ENCODE results near the gene CLDN9. TPM values are rescaled to one million over a fixed set of nuclear protein-coding genes. Genes with fewer than 3 reads are reported as not detected.

CLDN9 gene
- total RNA-seq, 1 donor from 2014 or later = 3.5 TPM

DNA sequence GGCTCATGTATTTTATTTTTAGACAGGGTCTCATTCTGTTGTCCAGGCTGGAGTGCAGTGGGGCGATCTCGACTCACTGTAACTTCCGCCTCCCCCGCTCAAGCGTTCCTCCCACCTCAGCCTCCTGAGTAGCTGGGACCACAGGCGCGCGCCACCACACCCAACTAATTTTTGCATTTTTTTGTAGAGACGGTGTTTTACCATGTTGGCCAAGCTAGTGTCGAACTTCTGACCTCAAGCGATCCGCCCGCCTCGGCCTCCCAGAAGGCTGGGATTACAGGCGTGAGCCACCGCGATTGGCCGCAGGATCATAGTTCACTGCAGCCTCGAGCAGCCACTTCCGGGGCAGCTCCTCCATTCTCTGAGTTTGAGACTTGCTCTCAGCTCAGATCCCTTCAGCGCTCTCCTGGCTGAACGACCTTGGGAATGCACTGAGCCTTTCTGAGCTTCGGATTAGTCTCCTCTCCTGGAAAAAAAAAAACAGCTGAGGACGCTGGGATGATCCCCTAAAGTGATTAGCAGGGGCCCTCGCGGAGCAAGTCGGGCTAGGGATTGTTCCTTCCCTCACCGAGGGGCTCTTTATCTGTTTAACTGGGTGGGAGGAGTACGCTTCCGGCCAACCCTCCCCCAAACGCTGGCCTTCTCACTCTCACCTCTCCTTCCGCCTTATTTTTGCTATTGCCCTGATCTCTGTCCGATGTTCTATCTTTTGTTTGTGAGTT lies 31.4 kb upstream of the CLDN9 start:
- TF ChIP-seq, protein P1, sequence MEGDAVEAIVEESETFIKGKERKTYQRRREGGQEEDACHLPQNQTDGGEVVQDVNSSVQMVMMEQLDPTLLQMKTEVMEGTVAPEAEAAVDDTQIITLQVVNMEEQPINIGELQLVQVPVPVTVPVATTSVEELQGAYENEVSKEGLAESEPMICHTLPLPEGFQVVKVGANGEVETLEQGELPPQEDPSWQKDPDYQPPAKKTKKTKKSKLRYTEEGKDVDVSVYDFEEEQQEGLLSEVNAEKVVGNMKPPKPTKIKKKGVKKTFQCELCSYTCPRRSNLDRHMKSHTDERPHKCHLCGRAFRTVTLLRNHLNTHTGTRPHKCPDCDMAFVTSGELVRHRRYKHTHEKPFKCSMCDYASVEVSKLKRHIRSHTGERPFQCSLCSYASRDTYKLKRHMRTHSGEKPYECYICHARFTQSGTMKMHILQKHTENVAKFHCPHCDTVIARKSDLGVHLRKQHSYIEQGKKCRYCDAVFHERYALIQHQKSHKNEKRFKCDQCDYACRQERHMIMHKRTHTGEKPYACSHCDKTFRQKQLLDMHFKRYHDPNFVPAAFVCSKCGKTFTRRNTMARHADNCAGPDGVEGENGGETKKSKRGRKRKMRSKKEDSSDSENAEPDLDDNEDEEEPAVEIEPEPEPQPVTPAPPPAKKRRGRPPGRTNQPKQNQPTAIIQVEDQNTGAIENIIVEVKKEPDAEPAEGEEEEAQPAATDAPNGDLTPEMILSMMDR (conservative IDR thresholded peaks at IDR 0.05; ENCODE audit: low read depth, low read length) = no peak
- DNase-seq (ENCODE audit: low read depth) = no peak
- H3K4me3 ChIP-seq (ENCODE audit: low read depth, low read length) = peak overlapping the region; percentile 90

DNA sequence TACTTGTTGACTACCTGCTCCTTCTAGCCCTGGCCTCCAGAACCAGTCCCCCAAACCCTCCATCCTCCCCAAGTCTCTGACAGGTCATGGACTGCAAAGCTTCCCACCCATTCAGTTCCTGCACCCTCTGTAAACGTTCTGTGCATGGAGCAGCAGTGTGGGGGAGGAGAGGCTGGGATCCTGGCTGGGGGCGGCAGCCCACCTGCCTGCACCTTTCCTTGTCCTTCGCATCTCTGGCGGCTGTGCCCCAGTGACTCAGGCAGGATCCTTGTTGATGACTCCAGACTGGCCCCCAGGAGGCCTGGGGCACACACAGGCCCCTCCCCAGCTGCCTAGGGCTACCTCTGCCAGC lies 30.8 kb upstream of the CLDN9 start:
- TF ChIP-seq, protein P1 (conservative IDR thresholded peaks at IDR 0.05; ENCODE audit: low read depth, low read length) = no peak
- no peak overlapping the region for H3K4me3 ChIP-seq (ENCODE audit: low read depth, low read length)
- DNase-seq (ENCODE audit: low read depth) = no peak

- TF ChIP-seq, protein P1 (conservative IDR thresholded peaks at IDR 0.05; ENCODE audit: low read depth, low read length) = no peak
- DNase-seq (ENCODE audit: low read depth) = no peak
- no peak overlapping the region for H3K4me3 ChIP-seq (ENCODE audit: low read depth, low read length)
Observed at GRCh38 chr16:2982402-2982801, 30.3 kb upstream of the CLDN9 start.

DNA sequence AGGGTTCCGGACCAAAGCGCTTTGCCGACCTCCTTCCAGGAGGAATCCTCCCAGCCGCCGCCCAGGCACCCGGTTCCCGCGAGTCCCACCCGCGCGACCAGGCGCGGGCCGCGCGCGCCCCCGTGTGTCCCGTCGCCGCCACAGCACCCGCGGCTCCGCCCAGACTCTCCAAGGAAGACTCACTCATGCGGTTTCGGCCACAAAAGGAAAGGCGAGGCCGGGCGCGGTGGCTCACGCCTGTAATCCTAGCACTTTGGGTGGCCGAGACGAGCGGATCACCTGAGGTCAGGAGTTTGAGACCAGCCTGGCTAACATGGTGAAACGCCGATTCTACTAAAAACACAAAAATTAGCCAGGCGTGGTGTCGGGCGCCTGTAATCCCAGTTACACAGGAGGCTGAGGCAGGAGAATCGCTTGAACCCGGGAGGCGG lies 29.0 kb upstream of the CLDN9 start:
- no peak for DNase-seq (ENCODE audit: low read depth)
- peak overlapping the region; percentile 46 for H3K4me3 ChIP-seq (ENCODE audit: low read depth, low read length)
- TF ChIP-seq, protein P1 (conservative IDR thresholded peaks at IDR 0.05; ENCODE audit: low read depth, low read length) = peak; percentile 76

- TF ChIP-seq, protein P1 (conservative IDR thresholded peaks at IDR 0.05; ENCODE audit: low read depth, low read length) = no peak
- DNase-seq (ENCODE audit: low read depth) = no peak
- no peak overlapping the region for H3K4me3 ChIP-seq (ENCODE audit: low read depth, low read length)
Observed at GRCh38 chr16:2985462-2985861, 27.3 kb upstream of the CLDN9 start.

GRCh38 chr16:2985893-2986355 lies 26.8 kb upstream of the CLDN9 start:
- no peak overlapping the region for H3K4me3 ChIP-seq (ENCODE audit: low read depth, low read length)
- TF ChIP-seq, protein P1 (conservative IDR thresholded peaks at IDR 0.05; ENCODE audit: low read depth, low read length) = no peak
- no peak for DNase-seq (ENCODE audit: low read depth)

DNA sequence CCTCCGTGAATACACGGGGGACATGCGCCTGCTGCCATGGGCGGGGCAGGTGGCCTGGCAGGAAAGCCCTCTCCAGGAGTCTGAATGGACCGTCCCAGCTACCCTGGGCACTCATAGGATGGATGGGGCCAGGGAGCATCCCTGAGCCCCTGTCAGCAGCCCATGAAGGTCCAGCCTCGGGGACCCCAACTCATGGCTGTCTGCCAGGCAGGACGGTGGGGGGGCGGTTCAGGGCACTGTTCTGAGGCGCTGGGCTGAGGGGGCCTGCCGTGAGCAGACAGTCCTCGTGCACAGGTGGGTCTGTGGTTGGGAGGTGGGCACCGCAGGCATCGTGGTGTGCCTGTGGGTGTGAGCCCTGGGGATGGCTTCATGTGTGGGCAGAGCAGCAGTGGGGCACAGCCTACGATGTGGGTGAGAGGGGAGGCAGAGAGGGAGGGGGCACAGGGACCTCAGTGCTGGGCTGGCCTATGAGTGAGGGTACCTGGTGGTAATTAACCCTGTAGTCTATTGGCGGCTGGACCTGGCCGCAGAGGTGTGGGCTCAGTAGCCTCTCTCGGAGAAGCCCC lies 26.0 kb upstream of the CLDN9 start:
- TF ChIP-seq, protein P1 (conservative IDR thresholded peaks at IDR 0.05; ENCODE audit: low read depth, low read length) = no peak
- no peak for DNase-seq (ENCODE audit: low read depth)

More for the DNA sequence above, 26.0 kb upstream of the CLDN9 start:
- H3K4me3 ChIP-seq (ENCODE audit: low read depth, low read length) = no peak overlapping the region
